NCI-H774 (cell line): ENCODE results near the gene HPCA.

Experiments
- DNase-seq: peaks from one replicate; lab custom pipeline; 2025; lab: John Stamatoyannopoulos, UW

HPCA gene

GRCh38 chr1:32937061-32937460, 50.8 kb downstream of the HPCA start:
- no peak for DNase-seq

- DNase-seq = no peak
These were observed 53.5 kb downstream of the HPCA start for GRCh38 chr1:32939655-32940371.

- no peak for DNase-seq
These were observed 57.9 kb downstream of the HPCA start for GRCh38 chr1:32944180-32944579.
